OCI-LY7 (cell line): Measurements from ENCODE around the gene ZNF484. TPM values are rescaled to one million over a fixed set of nuclear protein-coding genes. Genes with fewer than 3 reads are reported as not detected.
"Not testable (repeated sequence)": the region's sequence is repeated elsewhere in the genome, so short reads cannot be mapped to it uniquely, and the experiment has no call there.

Experiments used
- BruUV-seq: library from RNA; stranded (reverse); fragments of 400-500 nt; replicated peaks from 2 replicates; lab custom pipeline; 2021; lab: Mats Ljungman, UMichigan
- CTCF ChIA-PET: fragments of 300-600 bp; sonication (Branson Sonifier 250); formaldehyde crosslinking; loops from one replicate; lab custom pipeline; 2022; ENCODE audit warnings: antibody characterized with exemption; ENCODE audit not compliant: unreplicated experiment; lab: Charles Lee
- POLR2A ChIA-PET: fragments of 300-600 bp; sonication (Branson Sonifier 250); formaldehyde crosslinking; loops from one replicate; lab custom pipeline; 2022; ENCODE audit warnings: antibody characterized with exemption; lab: Charles Lee
- DNase-seq: peaks from one replicate; pipeline ENCODE4 v3.0.0-alpha.2; 2015; ENCODE audit warnings: low spot score
- H2AFZ ChIP-seq: fragments of 200-600 bp; sonication (generic), shearing (Covaris generic); 2 replicates; pipeline ENCODE4 v1.6.1; 2014; ENCODE audit warnings: mild to moderate bottlenecking, antibody characterized with exemption, low read length, moderate library complexity
- H3K27ac ChIP-seq: fragments of 200-600 bp; sonication (generic); 2 replicates; pipeline ENCODE4 v1.5.1; 2014; ENCODE audit warnings: mixed run types, low read depth, mild to moderate bottlenecking, moderate library complexity, low read length, inconsistent platforms; ENCODE audit not compliant: poor library complexity, severe bottlenecking
- H3K36me3 ChIP-seq: fragments of 200-600 bp; sonication (generic); 2 replicates; pipeline ENCODE4 v1.6.1; 2014; ENCODE audit warnings: mild to moderate bottlenecking, antibody characterized with exemption, low read length, moderate library complexity, mixed read lengths; ENCODE audit not compliant: insufficient read depth
- H3K4me1 ChIP-seq: fragments of 200-600 bp; sonication (generic); 2 replicates; pipeline ENCODE4 v1.5.1; 2014; ENCODE audit warnings: mild to moderate bottlenecking, low read length; ENCODE audit not compliant: insufficient read depth, poor library complexity, severe bottlenecking
- H3K4me2 ChIP-seq: fragments of 200-600 bp; sonication (generic); 2 replicates; pipeline ENCODE4 v1.6.1; 2014; ENCODE audit warnings: mild to moderate bottlenecking, low read length
- H3K4me3 ChIP-seq: fragments of 200-600 bp; sonication (generic); 2 replicates; pipeline ENCODE4 v1.5.1; 2014; ENCODE audit warnings: mild to moderate bottlenecking, low read depth, low read length; ENCODE audit not compliant: poor library complexity, severe bottlenecking
- H3K79me2 ChIP-seq: fragments of 200-600 bp; sonication (generic); 2 replicates; pipeline ENCODE4 v1.6.1; 2016; ENCODE audit warnings: low read depth, mild to moderate bottlenecking, low read length, moderate library complexity, mixed read lengths; ENCODE audit not compliant: insufficient read depth
- H3K9me2 ChIP-seq: fragments of 200-600 bp; sonication (generic); 2 replicates; pipeline ENCODE4 v1.6.1; 2016; ENCODE audit warnings: mild to moderate bottlenecking, low read length, mixed read lengths; ENCODE audit not compliant: insufficient read depth
- H3K9me3 ChIP-seq: fragments of 200-600 bp; sonication (generic); 2 replicates; pipeline ENCODE4 v1.6.1; 2014; ENCODE audit warnings: mild to moderate bottlenecking, mixed run types, low read length, mixed read lengths
- H4K20me1 ChIP-seq: fragments of 200-600 bp; sonication (generic); 2 replicates; pipeline ENCODE4 v1.6.1; 2014; ENCODE audit warnings: mild to moderate bottlenecking, antibody characterized with exemption, low read length, moderate library complexity, mixed read lengths; ENCODE audit not compliant: insufficient read depth
- EZH2phosphoT487 ChIP-seq: fragments of 200-600 bp; sonication (generic); IDR thresholded peaks from 2 replicates; pipeline ENCODE4 v1.6.1; 2018; ENCODE audit warnings: low read depth, borderline replicate concordance, mild to moderate bottlenecking, mixed run types, antibody characterized with exemption, low read length, moderate library complexity, mixed read lengths
- intact Hi-C: fragments of 100-400 bp; cut with micrococcal nuclease; formaldehyde crosslinking; loops from one replicate; pipeline ENCODE4 v1.10.0; 2022; ENCODE audit not compliant: unreplicated experiment
- total RNA-seq, 2 experiments: library from RNA; depleted of rRNA in 1 of 2; stranded (reverse); fragments of >200 nt in 1 of 2; shearing (Covaris generic) in 1 of 2; gene quantifications; 2 replicates each; pipeline ENCODE4 v1.2.3, GENCODE V29; 2014 to 2022
- TF ChIP-seq, protein P1 (sequence below): fragments of 200-600 bp; sonication (generic); conservative IDR thresholded peaks from 2 replicates; pipeline ENCODE4 v1.5.1; 2014; ENCODE audit warnings: mild to moderate bottlenecking, antibody characterized with exemption, low read length, moderate library complexity, mixed read lengths

ZNF484 gene
- total RNA-seq, 2 experiments from 2014 or later, result 8.0 to 10.1 TPM

DNA sequence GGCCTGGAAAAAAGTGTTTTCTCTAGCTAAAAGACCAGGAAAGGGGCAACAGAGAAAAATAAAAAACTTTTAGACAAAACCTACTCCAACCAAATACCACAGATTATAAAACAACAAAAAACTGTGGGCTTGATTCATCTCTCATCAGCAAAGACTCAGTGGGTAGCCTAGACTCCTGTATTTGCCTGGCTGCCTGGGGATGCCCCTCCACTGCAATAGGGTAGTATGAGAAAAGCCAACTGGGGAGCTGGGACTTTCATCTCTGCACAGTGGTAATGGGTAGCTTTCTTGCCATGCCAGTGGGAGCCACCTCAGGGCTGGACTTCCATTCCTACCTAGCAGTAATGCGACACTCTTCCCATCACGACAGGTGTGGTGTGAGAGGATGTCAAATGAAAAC lies 7.5 kb downstream of the ZNF484 start:
- H3K79me2 ChIP-seq, result peaks cover 7% of the 10 kb centered on the region
- intact Hi-C loops, result no loop called here

DNA sequence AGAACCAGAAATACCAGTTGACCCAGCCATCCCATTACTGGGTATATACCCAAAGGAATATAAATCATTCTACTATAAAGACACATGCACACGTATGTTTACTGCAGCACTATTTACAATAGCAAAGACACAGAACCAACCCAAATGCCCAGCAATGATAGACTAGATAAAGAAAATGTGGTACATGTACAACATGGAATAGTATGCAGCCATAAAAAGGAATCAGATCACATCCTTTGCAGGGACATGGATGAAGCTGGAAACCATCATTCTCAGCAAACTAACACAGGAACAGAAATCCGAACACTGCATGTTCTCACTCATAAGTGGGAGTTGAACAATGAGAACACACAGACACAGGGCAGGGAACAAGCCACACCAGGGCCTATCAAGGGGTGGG lies 11.2 kb downstream of the ZNF484 start:
- H3K4me1 ChIP-seq, H3K4me3 ChIP-seq, H3K4me2 ChIP-seq, BruUV-seq, POLR2A ChIA-PET, H3K79me2 ChIP-seq, H3K27ac ChIP-seq, H3K9me2 ChIP-seq, DNase-seq, intact Hi-C loops, H3K9me3 ChIP-seq, H4K20me1 ChIP-seq, CTCF ChIA-PET, H2AFZ ChIP-seq: not testable (repeated sequence)
- peaks cover 63% of the 10 kb centered on the region for H3K36me3 ChIP-seq

More for the DNA sequence above, 7.5 kb downstream of the ZNF484 start:
- H3K9me3 ChIP-seq, result no peaks in the 10 kb centered on the region
- ChIA-PET CTCF (no interaction called here), POLR2A (interaction anchor here (0.5 to 0.7 kb wide), 2 partner anchors 385 to 421 kb away, joined by 3 to 6 read pairs; no protein-coding TSS in a partner anchor)
- DNase-seq, result no peak
- H3K9me2 ChIP-seq, result no peaks in the 10 kb centered on the region
- no peak overlapping the region for H3K27ac ChIP-seq
- BruUV-seq, result no TSS peak
- peaks cover 56% of the 10 kb centered on the region for H3K36me3 ChIP-seq
- no peaks in the 10 kb centered on the region for H4K20me1 ChIP-seq
- H3K4me3 ChIP-seq, result no peak overlapping the region
- H2AFZ ChIP-seq, result no peak overlapping the region
- TF ChIP-seq EZH2phosphoT487, result no peak
- TF ChIP-seq, protein P1, sequence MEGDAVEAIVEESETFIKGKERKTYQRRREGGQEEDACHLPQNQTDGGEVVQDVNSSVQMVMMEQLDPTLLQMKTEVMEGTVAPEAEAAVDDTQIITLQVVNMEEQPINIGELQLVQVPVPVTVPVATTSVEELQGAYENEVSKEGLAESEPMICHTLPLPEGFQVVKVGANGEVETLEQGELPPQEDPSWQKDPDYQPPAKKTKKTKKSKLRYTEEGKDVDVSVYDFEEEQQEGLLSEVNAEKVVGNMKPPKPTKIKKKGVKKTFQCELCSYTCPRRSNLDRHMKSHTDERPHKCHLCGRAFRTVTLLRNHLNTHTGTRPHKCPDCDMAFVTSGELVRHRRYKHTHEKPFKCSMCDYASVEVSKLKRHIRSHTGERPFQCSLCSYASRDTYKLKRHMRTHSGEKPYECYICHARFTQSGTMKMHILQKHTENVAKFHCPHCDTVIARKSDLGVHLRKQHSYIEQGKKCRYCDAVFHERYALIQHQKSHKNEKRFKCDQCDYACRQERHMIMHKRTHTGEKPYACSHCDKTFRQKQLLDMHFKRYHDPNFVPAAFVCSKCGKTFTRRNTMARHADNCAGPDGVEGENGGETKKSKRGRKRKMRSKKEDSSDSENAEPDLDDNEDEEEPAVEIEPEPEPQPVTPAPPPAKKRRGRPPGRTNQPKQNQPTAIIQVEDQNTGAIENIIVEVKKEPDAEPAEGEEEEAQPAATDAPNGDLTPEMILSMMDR, result no peak
- no peak overlapping the region for H3K4me2 ChIP-seq
- H3K4me1 ChIP-seq, result no peaks in the 10 kb centered on the region

DNA sequence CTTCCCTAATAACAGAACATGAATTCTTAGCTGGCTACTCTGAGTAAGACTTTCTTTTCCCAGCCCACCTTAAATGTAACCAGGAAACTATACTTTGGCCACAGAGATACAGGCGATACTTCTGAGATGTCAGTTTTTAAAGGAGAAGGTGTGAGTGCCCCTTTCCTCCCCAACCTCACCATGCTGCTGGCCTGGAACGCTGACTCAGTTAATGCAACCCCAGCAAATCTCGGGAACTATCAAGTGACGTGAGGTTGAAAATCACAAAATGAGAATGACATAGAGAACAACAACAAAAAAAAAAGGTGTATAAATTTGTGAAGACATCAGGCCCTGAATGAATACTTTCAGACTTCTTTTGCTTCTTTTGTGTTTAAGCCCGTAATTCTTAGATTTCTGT lies 13.7 kb downstream of the ZNF484 start:
- Histone ChIP-seq H3K27ac (no peak overlapping the region), H3K4me3 (no peak overlapping the region), H3K4me1 (no peaks in the 10 kb centered on the region), H3K9me3 (peaks cover 9% of the 10 kb centered on the region; the same call in 1 of the 2 replicates), H3K36me3 (peaks cover 66% of the 10 kb centered on the region), H3K9me2 (no peaks in the 10 kb centered on the region), H3K79me2 (peaks cover 5% of the 10 kb centered on the region), H2AFZ (no peak overlapping the region), H3K4me2 (no peak overlapping the region), H4K20me1 (no peaks in the 10 kb centered on the region)
- DNase-seq, result no peak
- POLR2A ChIA-PET, result no interaction called here
- BruUV-seq, result no TSS peak
- TF ChIP-seq EZH2phosphoT487, result no peak
- TF ChIP-seq, protein P1, result no peak
- intact Hi-C loops, result no loop called here
- CTCF ChIA-PET, result no interaction called here
